Cardiac fibroblast (primary cell): ENCODE measurements around the gene GCH1.

Experiments
- DNase-seq, 2 donors: peaks; one replicate each; pipeline versions ENCODE4 v3.0.0 to v3.0.0-alpha.2; 2010; ENCODE audit warnings: low read depth in 2 of 2
- H3K4me3 ChIP-seq, 2 donors: replicated peaks in 1 of 2; 1 replicate in 1 of 2; 2 replicates in 1 of 2; pipeline ENCODE4 v1.5.1; 2011; ENCODE audit warnings: low read depth in 2 of 2, low read length in 2 of 2, mild to moderate bottlenecking in 2 of 2, moderate library complexity in 1 of 2
- CTCF ChIP-seq: IDR thresholded peaks from one replicate; pipeline ENCODE4 v1.5.1; 2011; ENCODE audit warnings: low read depth, mild to moderate bottlenecking, low read length, inconsistent platforms

Gene GCH1

GRCh38 chr14:54828037-54828436, 74.6 kb downstream of the GCH1 start:
- no peak for TF ChIP-seq CTCF
- no peak overlapping the region for H3K4me3 ChIP-seq
- DNase-seq, result no peak

- H3K4me3 ChIP-seq, result no peak overlapping the region
- DNase-seq, result no peak
- no peak for TF ChIP-seq CTCF
Observed at GRCh38 chr14:54823757-54824549, 78.7 kb downstream of the GCH1 start.

GRCh38 chr14:54822685-54823084, 79.9 kb downstream of the GCH1 start:
- no peak overlapping the region for H3K4me3 ChIP-seq
- no peak for TF ChIP-seq CTCF
- DNase-seq, result no peak

GRCh38 chr14:54818201-54819133, 84.2 kb downstream of the GCH1 start:
- DNase-seq, result peak; percentile 61 to 85
- no peak overlapping the region for H3K4me3 ChIP-seq
- TF ChIP-seq CTCF, result no peak

GRCh38 chr14:54817506-54817905, 85.1 kb downstream of the GCH1 start:
- no peak overlapping the region for H3K4me3 ChIP-seq
- no peak for TF ChIP-seq CTCF
- DNase-seq, result no peak

- DNase-seq, result no peak
- no peak for TF ChIP-seq CTCF
- H3K4me3 ChIP-seq, result no peak overlapping the region
Observed at GRCh38 chr14:54816450-54816849, 86.2 kb downstream of the GCH1 start.
